ENCODE results near the gene UBAP2. TPM values are rescaled to one million over a fixed set of nuclear protein-coding genes. Genes with fewer than 3 reads are reported as not detected.

UBAP2 gene
- total RNA-seq, 1 experiment from 2014 or later, result 60.8 TPM

DNA sequence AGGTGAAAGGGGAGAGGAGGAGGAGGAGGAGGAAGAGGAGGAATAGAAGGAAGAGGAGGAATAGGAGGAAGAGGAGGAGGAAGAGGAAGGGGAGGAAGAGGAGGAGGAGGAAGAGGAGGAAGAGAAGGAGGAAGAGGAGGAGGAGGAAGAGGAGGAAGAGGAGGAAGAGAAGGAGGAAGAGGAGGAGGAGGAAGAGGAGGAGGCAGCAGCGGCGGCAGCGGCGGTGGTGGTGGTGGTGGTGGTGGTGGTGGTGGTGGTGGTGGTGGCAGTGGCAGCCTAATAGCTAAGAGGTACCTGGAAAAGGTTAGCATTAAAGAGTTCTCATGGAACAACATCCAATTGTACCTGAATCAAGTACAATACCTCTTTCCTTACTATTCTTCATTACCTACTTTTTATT, 32.5 kb downstream of the UBAP2 start:
- H3K79me2 ChIP-seq (ENCODE audit: insufficient read depth, low read length), result peaks cover 7% of the 10 kb centered on the region; the same call in 1 of the 2 replicates
- WGBS (ENCODE audit: extremely low coverage, insufficient read length, low lambda C conversion rate), result no CpG with 5 or more reads among the region's 4 CpGs
- Mint-ChIP-seq H3K27ac (no peak overlapping the region), H3K4me3 (no peak overlapping the region), H3K9me3 (no peaks in the 10 kb centered on the region; a peak in 1 of 5 replicates), H3K27me3 (ENCODE audit: low read depth) (no peaks in the 10 kb centered on the region), H3K36me3 (ENCODE audit: insufficient read depth in 1 of 3, low read depth in 3 of 3) (peaks cover 6 to 40% (median 15%) of the 10 kb centered on the region in 3 experiments; a peak in 4 of 7 replicates), H3K4me1 (0 out of 4 replicates have a peak, but pooled peaks cover 0 to 3% of the 10 kb centered on the region in 2 experiments)
- TF ChIP-seq, protein P1, sequence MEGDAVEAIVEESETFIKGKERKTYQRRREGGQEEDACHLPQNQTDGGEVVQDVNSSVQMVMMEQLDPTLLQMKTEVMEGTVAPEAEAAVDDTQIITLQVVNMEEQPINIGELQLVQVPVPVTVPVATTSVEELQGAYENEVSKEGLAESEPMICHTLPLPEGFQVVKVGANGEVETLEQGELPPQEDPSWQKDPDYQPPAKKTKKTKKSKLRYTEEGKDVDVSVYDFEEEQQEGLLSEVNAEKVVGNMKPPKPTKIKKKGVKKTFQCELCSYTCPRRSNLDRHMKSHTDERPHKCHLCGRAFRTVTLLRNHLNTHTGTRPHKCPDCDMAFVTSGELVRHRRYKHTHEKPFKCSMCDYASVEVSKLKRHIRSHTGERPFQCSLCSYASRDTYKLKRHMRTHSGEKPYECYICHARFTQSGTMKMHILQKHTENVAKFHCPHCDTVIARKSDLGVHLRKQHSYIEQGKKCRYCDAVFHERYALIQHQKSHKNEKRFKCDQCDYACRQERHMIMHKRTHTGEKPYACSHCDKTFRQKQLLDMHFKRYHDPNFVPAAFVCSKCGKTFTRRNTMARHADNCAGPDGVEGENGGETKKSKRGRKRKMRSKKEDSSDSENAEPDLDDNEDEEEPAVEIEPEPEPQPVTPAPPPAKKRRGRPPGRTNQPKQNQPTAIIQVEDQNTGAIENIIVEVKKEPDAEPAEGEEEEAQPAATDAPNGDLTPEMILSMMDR (conservative IDR thresholded peaks at IDR 0.05), result no peak
- no peak overlapping the region for H3K27ac ChIP-seq (ENCODE audit: insufficient read length, low read depth, low read length)
- no peak for DNase-seq
- H2BK120ac ChIP-seq (ENCODE audit: low read depth, low read length, poor library complexity, severe bottlenecking), result no peak overlapping the region
- no peak overlapping the region for H2BK20ac ChIP-seq (ENCODE audit: low read depth, low read length, poor library complexity, severe bottlenecking)
- H2BK5ac ChIP-seq (ENCODE audit: insufficient read length, low read length), result no peak overlapping the region
- no peak overlapping the region for H3K23ac ChIP-seq (ENCODE audit: insufficient read length, low read depth, low read length)
- H3K9ac ChIP-seq (ENCODE audit: extremely low read depth, insufficient read length, low read length), result no peak overlapping the region
- H3T11ph ChIP-seq (ENCODE audit: low read length), result no peak overlapping the region
- H2AFZ ChIP-seq (ENCODE audit: low read length), result no peak overlapping the region
- no peak overlapping the region for H3K18ac ChIP-seq (ENCODE audit: insufficient read length, low read depth, low read length)
- H3K79me1 ChIP-seq (ENCODE audit: insufficient read depth, low read depth, low read length, poor library complexity, severe bottlenecking), result peaks cover 9% of the 10 kb centered on the region
- H3K9me3 ChIP-seq (ENCODE audit: control insufficient read depth, low read depth, low read length), result no peaks in the 10 kb centered on the region
- no peaks in the 10 kb centered on the region for H3K27me3 ChIP-seq (ENCODE audit: insufficient read depth, low read length)
- no peak overlapping the region for H4K8ac ChIP-seq (replicated peaks; ENCODE audit: insufficient read length, low read depth, low read length)
- H3K14ac ChIP-seq (ENCODE audit: insufficient read depth, low read length), result no peak overlapping the region
- H3K23me2 ChIP-seq (ENCODE audit: insufficient read length, low read depth, low read length, poor library complexity, severe bottlenecking), result no peaks in the 10 kb centered on the region
- H3K4ac ChIP-seq (ENCODE audit: low read depth, low read length), result no peak overlapping the region
- H4K91ac ChIP-seq (ENCODE audit: insufficient read length, low read depth, low read length), result no peak overlapping the region
- no peak overlapping the region for H4K5ac ChIP-seq (ENCODE audit: insufficient read length, low read depth, low read length)
- no peak overlapping the region for H3K4me2 ChIP-seq (ENCODE audit: insufficient read depth, insufficient read length, low read length)
- H2BK15ac ChIP-seq (ENCODE audit: low read depth, low read length), result no peak overlapping the region
- no peaks in the 10 kb centered on the region for H3K4me1 ChIP-seq (ENCODE audit: insufficient read depth, low read length)
- no peaks in the 10 kb centered on the region for H4K20me1 ChIP-seq (ENCODE audit: control insufficient read depth, insufficient read depth, insufficient read length)
- no peak overlapping the region for H3K56ac ChIP-seq (ENCODE audit: insufficient read length, low read depth, low read length)
- H2BK12ac ChIP-seq (ENCODE audit: insufficient read length, low read depth, low read length), result no peak overlapping the region
- no peak overlapping the region for H2AK5ac ChIP-seq (ENCODE audit: insufficient read length, low read length)

All from H9 (cell line).